ENCODE data around the gene VSTM2B.
A peak's percentile ranks its signal among the peaks of the same experiment; 100 is the strongest.

The VSTM2B gene

DNA sequence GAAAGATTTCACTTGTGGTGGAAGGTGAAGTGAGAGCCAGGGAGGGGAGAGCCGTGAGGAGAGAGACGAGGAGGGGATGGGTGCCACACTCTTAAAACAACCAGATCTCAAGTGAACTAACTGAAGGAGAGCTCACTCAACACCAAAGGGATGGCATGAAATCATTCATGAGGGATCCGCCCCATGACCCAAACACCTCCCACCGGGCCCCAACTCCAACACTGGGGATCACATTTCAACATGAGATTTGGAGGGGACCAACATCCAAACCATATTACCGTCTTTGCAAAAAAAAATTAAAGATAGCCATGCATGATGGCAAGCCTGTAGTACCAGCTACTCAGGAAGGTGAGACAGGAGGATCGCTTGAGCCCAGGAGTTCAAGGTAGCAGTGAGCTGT, 45.4 kb downstream of the VSTM2B start:
- no peak for DNase-seq

GRCh38 chr19:29573486-29573885, 47.7 kb downstream of the VSTM2B start:
- no peak for DNase-seq

DNA sequence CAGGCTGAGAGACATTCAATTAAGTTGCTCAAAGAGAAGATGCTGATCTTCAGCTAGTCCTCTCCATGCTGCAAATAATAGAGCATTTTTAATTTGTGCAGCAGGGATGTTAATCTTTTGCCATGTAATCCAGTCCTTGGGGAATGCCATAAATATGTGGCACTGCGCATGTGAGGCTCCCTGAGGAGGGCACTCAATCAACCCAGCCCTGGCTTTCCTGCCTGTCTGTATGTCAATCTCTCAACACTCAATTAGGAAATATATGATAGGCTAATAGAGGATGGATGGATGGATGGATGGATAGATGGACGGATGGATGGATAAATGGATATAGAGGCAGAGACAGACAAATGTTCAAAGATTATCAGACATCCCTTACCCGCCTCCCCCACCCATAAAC, 48.7 kb downstream of the VSTM2B start:
- DNase-seq = no peak

DNA sequence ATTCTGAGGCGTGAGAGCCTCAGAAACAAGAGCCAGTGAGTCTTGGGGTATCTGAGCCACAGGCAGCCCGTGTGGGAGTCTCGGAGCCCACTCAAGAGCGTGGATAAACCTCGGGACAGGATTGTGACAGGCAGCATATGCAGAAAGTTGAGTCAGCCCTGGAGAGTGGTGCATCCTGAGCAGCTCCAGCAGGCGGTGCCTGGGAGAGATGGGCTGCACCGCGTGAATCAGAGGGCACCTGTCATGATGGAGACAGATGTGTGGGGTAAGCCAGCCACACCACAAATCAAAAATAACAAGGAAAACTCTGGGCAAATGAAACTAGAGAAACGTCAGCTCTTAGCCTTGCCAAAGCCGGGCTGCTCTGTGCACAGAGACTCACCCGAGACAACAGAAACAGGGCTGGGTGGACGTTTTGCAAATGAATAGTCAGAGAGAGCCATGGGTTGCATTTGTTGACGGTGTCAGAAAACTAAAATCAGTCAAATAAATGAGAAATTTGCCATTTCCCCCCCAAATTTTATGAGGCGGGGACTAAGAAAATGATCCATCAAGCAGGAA, 50.3 kb downstream of the VSTM2B start:
- no peak for DNase-seq

DNA sequence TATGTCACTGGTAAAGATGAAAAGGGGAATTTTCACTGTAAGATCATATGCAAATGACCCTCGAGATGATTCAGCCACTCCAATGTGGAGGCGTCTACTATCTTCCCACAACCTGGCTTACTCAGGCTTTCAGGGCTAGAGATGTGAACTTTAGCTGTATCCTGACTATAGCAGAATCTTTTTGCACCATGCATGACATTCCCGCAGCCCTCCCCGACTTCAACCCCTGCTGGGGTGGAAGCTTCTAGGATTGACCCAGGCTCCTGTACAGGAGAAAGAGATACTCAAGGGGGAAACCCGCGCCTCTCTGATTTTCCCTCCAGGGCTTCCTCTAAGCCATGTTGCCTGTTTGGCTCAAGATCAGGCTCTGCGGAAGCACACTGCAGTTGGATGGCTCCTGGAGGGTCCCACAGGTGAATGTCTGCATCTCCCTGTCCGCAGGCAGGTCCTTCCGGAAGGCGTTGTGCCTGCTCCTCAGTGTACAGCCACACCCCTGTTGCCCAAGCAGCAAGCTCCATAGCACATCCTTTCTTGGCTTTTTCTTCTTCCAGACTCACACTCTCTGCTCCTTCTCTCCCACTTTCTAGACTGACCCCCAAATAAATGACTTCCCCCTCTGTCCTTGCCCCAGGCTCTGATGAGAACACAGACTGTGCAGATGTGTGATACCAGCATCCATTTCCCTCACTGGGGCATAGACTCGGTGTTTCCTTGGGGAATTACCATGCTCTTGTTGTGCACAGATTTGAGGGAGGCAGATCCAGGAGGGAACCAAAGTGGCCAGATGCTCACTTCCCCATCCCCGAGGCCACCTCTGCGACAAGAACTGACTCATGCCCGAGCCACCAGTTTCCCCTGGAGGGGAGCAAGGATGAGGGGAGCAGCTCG, 51.2 kb downstream of the VSTM2B start:
- no peak for DNase-seq

- DNase-seq = no peak
Measured at GRCh38 chr19:29577649-29577963, 51.8 kb downstream of the VSTM2B start.

- DNase-seq = no peak
Measured at GRCh38 chr19:29578349-29578748, 52.6 kb downstream of the VSTM2B start.

GRCh38 chr19:29579308-29579910, 53.6 kb downstream of the VSTM2B start:
- no peak for DNase-seq

DNA sequence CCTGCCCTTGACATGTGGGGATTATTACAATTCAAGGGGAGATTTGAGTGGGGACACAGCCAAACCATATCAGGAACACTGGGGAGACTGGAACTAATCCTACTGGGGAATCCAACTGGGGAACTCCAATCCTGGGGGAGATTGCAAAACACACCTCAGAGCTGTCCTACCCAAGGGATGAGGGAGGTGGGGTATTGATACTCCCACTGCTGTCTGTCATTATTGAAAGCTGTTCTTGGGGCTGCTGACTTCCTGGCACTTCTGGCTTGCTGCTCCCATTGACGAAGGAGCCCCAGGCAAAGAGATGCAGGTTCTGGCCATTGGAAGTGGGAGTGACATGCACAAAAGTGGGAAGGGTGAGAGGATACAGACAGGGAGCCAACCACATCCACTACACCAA, 55.6 kb downstream of the VSTM2B start:
- DNase-seq = no peak

- peak; percentile 22 for DNase-seq
Measured at GRCh38 chr19:29583196-29583999, 57.6 kb downstream of the VSTM2B start.

GRCh38 chr19:29586401-29586800, 60.6 kb downstream of the VSTM2B start:
- no peak for DNase-seq

DNA sequence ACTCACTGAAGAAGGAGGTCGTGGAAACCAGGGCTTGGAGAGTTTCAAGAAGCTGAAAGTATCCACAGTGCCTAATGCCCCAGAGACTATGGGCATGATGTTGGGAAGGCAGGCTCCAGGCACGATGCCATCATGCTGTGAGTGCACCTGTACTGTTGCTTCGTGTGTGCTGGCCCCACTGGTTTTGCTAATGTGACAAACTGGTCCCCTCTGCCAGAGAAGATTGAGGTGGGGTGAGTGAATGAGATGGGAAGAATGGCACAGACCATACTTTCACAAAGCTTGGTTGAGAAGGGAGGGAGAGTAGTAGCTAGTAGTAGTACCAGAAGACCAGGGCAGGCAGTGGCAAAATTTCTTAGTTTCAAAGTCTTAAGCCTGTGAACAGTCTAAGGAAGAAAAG, 61.3 kb downstream of the VSTM2B start:
- no peak for DNase-seq

- no peak for DNase-seq
Measured at GRCh38 chr19:29587518-29587986, 61.8 kb downstream of the VSTM2B start.

- no peak for DNase-seq
Measured at GRCh38 chr19:29588095-29588494, 62.3 kb downstream of the VSTM2B start.

GRCh38 chr19:29590278-29590677, 64.5 kb downstream of the VSTM2B start:
- no peak for DNase-seq

DNA sequence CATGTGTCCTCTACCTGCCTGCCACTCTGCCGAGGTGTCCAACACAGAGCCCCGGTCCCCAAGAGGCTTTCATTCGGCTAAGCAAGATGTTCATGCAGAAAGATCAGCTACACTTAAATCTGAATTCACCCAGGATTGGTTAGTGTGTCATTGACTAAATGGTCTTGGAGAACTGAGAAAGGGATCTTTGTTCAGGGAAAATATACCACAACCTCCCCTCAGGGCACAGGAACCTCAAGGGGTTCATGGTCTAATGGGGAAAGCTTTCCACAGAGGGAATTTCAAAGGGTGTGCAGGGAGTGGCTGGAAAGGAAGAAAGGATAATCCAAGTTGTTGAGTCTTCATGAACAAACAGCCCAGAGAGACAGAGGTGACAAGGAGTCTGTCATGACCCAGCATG, 65.9 kb downstream of the VSTM2B start:
- DNase-seq = no peak

GRCh38 chr19:29593869-29594268, 68.1 kb downstream of the VSTM2B start:
- DNase-seq = no peak

GRCh38 chr19:29596080-29596727, 70.4 kb downstream of the VSTM2B start:
- DNase-seq = peak; percentile 72

DNA sequence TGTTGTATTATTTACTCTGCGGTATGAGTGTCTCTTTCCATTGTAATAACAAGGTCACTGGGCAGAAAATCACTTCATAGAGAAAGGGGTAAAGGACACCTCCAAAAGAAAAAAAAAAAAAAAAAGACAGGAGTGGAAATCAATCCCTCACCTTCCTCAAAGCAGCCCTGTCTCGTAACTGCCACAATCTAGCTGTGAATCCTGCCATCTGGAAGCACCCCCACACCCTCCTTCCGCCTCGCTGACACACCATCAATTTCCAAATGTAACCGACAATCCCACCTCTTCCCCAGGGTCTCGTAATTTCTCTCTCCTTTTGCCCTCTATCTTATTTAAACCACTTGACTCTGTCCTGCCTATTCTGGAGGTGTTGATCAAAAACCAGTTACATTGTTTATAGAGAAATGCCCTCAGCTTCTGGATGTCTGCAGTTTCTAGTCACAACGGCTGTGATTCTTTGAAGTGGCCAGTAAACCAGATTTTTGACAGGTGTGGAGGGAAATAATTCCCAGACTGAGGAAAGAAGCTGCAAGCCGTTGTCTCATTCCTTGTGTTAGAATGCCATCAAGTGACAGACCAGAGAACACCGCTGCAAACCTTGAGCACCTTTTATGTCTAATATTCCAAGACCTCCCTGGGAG, 71.2 kb downstream of the VSTM2B start:
- peak; percentile 82 for DNase-seq

DNA sequence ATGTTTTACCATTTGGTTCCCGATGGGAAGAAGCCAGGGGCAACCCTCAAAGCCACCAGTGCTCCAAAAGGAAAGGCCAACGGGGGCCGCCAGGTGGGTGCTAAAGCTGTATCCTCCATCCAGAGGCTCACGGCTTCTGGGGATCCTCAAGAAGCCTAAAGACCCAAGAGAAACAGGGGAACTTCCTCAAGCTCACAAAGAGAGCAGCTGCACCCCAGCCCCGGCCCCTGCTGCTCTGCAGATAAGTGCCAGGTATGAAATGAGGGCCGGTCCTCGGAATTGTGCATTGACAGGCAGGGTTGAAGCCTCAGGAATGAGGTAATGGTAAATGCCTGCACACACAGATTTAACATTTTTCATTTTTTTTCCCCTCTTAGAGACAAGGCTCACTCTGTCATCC, 72.2 kb downstream of the VSTM2B start:
- no peak for DNase-seq

DNA sequence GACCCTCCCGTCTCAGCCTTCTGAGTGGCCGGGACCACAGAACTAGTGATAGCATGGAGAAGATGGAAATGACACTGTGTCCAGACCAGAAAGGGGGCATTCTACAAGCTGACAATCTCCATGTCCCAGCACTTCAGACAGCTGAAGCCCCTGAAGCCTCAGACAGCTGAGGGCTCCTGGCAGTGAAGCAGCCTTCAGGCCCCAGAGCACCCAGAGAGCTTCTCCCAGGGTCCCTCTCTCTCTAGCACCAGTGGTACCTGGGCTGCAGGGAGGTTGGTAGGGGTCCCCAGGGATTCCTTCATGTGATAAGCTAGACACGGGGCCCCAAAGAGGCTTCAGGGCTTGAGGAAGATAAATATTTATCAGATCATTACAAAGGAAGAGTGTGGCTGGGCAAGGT, 72.7 kb downstream of the VSTM2B start:
- no peak for DNase-seq

GRCh38 chr19:29603308-29603707, 77.5 kb downstream of the VSTM2B start:
- peak; percentile 34 for DNase-seq
